NCI-H1417 treated with DMSO at 0.1 percent for 48 hours (cell line): ENCODE results near the gene TBXA2R.
A peak's percentile ranks its signal among the peaks of the same experiment; 100 is the strongest.
"Not testable (repeated sequence)": the region's sequence is repeated elsewhere in the genome, so short reads cannot be mapped to it uniquely, and the experiment has no call there.

Experiments used
- DNase-seq: peaks from one replicate; lab custom pipeline; 2025; lab: John Stamatoyannopoulos, UW

TBXA2R gene

GRCh38 chr19:3639479-3639878 is 32.8 kb upstream of the TBXA2R start:
- no peak for DNase-seq

DNA sequence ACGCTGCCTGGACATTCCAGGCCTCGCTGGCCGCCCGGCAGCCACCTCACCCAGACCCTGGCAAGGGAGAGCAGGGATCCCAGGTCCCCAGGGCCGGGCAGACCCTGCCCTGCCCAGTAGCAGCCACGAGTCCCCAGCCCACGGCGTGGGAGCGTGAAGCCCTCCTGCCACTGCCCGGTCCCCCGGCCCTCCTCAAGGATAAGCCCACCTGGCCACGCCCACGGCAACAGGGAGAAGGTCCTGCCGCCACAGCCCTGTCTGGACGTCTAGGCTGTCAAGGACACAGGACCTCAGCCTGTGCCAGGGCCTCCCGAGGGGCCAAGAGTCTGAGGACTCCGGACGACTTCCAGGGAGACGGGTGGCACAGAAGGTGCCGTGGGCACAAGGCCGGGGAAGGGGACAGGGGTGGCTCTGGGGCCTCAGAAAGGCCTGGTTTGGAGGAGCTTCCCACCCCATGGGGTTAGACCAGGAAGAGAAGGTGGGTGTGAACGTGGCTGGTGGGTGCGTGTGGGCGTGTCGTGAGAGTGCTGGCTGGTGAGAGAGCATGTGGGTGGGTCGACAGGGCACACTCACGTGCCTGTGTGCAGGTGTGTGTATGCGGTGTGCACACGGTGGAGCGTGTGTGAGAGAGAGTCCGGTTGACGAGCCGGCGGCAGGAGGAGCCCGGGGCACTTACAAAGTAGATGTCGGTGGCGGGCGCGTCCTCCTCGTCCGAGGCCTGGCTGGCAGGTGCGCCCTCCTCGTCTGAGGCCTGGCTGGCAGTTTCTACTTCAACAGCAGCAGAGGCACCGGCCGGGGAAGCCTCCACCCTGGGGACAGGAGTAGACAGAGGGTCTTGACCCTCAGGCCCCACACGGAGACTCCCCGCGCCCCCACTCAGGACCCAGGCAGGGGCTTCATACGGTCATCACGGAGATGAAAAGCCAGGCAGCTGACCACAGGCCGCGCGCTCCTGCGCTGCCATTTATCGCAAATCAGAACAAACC is 31.8 kb upstream of the TBXA2R start:
- DNase-seq, result no peak

DNA sequence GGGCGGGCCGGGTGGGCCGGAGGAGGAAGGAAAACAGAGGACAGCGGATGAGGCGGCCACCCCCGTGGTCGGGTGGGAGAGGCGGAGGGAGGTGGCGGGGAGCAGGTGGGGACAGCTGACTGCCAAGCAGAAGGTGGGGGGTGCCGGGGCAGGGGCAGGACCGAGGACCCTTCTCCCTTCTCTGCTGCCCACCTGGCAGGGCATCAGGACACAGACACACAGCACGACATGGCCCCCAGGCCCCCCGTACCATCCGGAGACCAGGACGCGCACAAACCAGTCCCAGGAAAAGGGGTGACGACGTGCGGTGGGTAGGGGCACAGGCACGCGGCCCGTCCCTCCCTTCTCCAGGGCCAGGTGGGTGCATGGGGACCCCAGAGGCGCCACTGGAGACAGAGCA is 30.9 kb upstream of the TBXA2R start:
- DNase-seq, result no peak

DNA sequence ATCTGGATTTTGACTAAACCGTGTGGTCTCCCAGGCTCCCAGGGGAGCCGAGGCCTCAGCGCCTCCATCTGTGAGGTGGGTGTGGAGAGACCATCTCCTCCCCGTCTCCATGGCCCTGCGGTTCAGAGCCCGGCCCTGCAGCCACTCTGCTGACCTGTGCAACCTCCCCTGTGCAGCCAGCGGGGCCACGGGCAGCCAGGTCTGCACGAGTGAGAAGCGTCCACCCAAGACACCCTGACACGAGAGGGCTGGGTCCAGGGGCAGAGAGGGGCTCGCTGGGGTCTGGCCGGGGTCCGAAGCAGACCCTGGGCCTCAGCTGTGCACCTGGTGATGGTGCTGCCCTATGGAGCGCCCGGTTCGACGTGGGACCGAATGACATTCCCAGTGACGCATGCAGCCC is 30.3 kb upstream of the TBXA2R start:
- DNase-seq, result no peak

DNA sequence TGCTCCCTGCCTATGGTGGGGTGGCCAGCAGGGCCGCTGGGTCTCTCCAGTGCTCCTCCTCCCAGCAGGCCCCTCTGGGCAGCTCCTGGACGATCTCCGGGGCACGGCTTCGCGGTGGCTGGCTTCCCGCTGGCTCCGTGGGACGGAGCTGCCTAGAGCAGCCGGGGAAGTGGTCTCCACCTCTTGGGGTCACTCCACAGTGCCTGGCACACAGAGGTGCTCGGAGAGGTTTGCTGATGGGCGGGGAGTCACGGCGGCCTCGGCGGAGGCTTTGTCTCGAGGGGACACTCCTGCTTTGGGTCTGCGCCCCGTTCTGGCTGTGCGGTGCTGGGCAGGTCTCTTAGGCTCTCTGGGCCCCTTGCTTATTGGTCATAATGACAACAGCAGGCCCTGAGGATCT is 29.8 kb upstream of the TBXA2R start:
- no peak for DNase-seq

- DNase-seq, result no peak
Measured at GRCh38 chr19:3634496-3635045, 27.9 kb upstream of the TBXA2R start.

- no peak for DNase-seq
Measured at GRCh38 chr19:3633559-3633988, 26.9 kb upstream of the TBXA2R start.

- no peak for DNase-seq
Measured at GRCh38 chr19:3632739-3633558, 26.3 kb upstream of the TBXA2R start.

DNA sequence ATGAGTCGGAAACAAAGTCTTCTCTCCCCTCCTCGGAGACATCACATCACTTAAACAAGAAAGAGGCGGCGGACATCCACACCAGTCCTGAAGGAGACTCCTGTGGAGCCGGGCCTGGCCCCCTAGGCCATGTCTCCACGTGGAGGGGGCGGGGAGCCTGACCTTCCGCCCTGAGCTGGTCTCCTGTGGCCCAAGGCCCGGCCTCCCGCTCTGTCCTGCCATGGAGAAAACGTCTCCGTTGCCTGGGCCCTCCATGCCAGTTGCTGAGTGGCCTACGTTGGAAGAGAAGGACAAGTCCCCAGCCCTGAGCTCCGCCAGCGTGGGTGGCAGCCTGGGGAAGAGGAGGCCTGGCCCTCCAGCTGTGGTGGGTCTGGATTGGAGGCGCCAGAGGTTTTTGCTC is 25.4 kb upstream of the TBXA2R start:
- DNase-seq, result no peak

- DNase-seq, result no peak
Measured at GRCh38 chr19:3631053-3631861, 24.6 kb upstream of the TBXA2R start.

GRCh38 chr19:3628766-3629165 is 22.1 kb upstream of the TBXA2R start:
- DNase-seq, result not testable (repeated sequence)

GRCh38 chr19:3627351-3627723 is 20.7 kb upstream of the TBXA2R start:
- no peak for DNase-seq

DNA sequence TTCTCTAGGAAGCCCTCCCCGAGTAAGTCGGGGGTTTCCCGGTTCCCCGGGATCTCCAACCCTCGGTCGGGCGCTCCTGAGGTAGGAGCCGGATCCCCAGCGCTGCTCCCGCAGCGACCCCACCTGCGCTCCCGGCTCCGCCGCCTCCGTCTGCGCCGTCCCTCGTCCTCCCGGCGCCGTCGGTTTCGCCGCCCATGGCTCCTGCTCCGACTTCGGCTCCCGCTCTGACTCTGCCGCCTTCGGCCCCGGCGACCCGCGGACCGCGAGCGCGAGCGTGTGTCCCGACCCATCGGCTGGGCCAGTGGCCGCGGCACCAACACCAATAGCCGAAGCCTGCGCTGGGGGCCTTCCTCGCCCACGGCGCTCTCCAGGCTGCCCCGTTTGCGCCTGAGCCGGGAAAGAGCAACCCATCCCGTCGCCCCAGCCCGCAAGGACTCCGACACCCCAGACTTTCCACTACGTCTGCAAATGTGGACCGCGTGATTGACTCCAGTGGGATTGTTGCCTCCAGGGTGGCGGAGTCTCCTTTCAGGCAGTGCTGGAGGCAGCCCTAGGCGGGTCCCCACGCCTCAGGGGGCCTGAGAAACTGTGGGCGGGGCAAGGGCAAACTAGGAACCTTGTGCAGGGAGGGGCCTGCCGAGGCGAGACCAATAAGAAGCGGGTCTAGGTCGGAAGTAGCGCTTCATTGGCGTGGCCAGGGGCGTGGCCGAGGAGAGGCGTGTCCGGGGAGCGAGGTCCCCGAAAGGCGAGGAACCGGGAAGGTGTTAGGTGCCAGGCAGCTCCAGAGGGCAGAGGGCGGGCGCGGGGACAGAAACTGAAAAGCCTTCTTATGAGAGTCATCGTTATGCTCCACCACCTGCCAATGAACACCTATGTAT is 20.0 kb upstream of the TBXA2R start, which contains the start of gene CACTIN:
Gene CACTIN (minus strand): TSS at position 318 of the 878 bp plus-strand sequence. CDS start 28 bp downstream, at position 290.
- peak; percentile 94 for DNase-seq

DNA sequence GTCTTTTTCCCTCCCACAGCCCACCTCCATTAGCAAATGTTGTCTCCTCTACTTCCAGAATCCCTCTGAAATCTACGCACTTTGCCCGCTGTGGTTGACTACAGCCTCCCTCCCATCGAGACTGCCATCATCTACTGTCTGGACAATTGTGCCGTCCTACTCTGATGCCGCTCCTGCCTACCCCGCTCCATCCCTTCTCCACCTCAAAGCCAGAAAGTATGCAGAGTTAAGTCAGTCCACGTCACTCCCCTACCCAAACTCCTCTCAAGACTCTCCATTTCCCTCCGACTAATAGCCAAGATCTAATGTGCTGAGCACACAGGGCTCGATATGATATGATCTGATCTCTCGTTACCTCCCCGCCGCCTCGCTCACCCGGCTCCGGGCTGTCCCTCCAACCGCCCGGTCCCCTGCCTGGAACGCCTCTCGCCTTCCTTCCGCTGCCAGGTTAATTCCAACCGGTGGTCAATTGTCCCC is 19.4 kb upstream of the TBXA2R start:
- DNase-seq, result no peak

GRCh38 chr19:3623716-3624115 is 17.0 kb upstream of the TBXA2R start:
- no peak for DNase-seq

- no peak for DNase-seq
Measured at GRCh38 chr19:3622224-3622623, 15.5 kb upstream of the TBXA2R start.

DNA sequence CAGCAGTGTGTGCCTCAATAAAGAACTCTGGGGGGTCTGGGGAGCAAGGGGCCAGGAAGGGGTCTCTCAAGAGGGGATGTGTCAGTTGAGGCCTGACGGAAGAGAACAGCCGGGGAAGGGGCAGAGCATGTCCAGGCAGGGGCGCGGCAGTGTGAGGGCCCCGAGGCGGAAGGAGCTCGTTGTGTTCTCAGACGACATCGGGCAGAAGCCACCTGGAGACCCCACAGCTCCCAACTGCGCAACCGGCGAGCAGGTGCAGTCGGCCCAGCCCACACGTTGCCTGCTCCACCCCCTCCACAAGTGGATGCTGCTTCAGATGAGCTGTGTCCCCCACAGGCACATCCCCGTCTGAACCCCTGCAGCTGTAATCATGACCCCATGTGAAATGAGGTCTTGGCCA is 15.0 kb upstream of the TBXA2R start:
- DNase-seq, result no peak

- no peak for DNase-seq
Measured at GRCh38 chr19:3620817-3621547, 14.3 kb upstream of the TBXA2R start.

DNA sequence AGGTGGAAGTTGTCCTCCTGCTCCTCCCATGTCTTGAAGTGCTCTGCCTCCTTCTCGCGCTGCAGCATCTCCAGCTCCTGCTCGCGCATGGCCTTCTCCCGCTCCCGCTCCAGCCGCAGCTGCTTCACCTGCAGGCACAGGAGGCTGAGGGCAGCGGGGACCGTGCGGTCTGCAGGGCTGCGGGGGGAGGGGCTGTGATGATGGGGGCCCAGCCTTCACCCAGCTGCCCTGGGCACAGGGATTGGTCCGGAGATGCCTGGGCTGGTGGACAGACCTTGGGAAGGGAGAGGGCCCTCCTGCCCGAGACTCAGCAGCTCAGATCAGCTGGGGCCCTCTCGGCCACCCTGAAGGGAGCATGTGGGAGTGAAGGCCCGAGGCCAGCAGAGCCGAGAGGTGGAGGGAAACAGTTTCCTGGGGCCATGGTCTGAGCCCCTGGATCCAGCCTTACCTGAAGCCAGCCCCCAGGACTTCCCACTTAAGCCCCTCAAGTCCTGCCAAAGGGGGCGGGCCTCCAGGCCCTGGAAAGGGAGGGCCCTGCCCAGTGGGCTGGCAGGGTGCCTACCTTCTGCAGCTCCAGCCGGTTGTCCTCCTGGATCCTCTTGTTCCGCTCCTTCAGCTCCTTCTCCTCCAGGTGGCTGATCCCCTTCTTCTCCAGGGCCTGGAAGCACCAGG is 13.6 kb upstream of the TBXA2R start:
- no peak for DNase-seq
